K562 (cell line): Measurements from ENCODE around the gene PPM1F. TPM values are rescaled to one million over a fixed set of nuclear protein-coding genes. Genes with fewer than 3 reads are reported as not detected.

ENCODE experiments used
- CBFA2T2 ChIP-seq: fragments of 450-650 bp; conservative IDR thresholded peaks from 2 replicates; pipeline ENCODE4 v1.6.1; 2017; ENCODE audit warnings: mild to moderate bottlenecking
- CUX1 ChIP-seq: fragments of 200-800 bp; sonication (Bioruptor generic); IDR thresholded peaks from 2 replicates; pipeline ENCODE4 v1.6.1; 2016; ENCODE audit warnings: missing genetic modification characterization, missing compliant biosample characterization
- FOSL1 ChIP-seq: fragments of 200-800 bp; sonication (Bioruptor generic); conservative IDR thresholded peaks from 2 replicates; pipeline ENCODE4 v1.6.1; 2016; ENCODE audit warnings: missing genetic modification characterization, missing compliant biosample characterization
- HLTF ChIP-seq: fragments of 450-650 bp; IDR thresholded peaks from 2 replicates; pipeline ENCODE4 v1.6.1; 2016
- HNRNPUL1 ChIP-seq: fragments of 200-400 bp; formaldehyde crosslinking; IDR thresholded peaks from 2 replicates; pipeline ENCODE4 v1.6.1; 2017; ENCODE audit warnings: low read length
- KLF13 ChIP-seq: fragments of 450-650 bp; IDR thresholded peaks from 2 replicates; pipeline ENCODE4 v1.6.1; 2016; ENCODE audit warnings: missing genetic modification characterization, low read depth, mild to moderate bottlenecking, missing compliant biosample characterization, moderate library complexity, borderline replicate concordance
- LEF1 ChIP-seq: fragments of 450-650 bp; IDR thresholded peaks from 2 replicates; pipeline ENCODE4 v1.6.1; 2016; ENCODE audit warnings: mild to moderate bottlenecking
- PRMT5 ChIP-seq: sonication (generic); formaldehyde crosslinking; IDR thresholded peaks from 2 replicates; pipeline ENCODE4 v1.5.0; 2020; ENCODE audit warnings: missing genetic modification reagents
- SRSF9 ChIP-seq: fragments of 200-400 bp; formaldehyde crosslinking; IDR thresholded peaks from 2 replicates; pipeline ENCODE4 v1.6.1; 2017; ENCODE audit warnings: low read depth, low read length, borderline replicate concordance
- TBL1XR1 ChIP-seq, 2 experiments: IDR thresholded peaks; 2 replicates each; pipeline ENCODE4 v1.6.1; 2012; ENCODE audit warnings: improper control_type of control experiment in 2 of 2, low read length in 2 of 2, mild to moderate bottlenecking in 1 of 2
- ZFP36 ChIP-seq: fragments of 150-350 bp; IDR thresholded peaks from 2 replicates; pipeline ENCODE4 v1.6.1; 2018; ENCODE audit warnings: low read length, low read depth; ENCODE audit not compliant: partially characterized antibody
- ZNF445 ChIP-seq: fragments of 250-450 bp; sonication (Bioruptor Pico); IDR thresholded peaks from 2 replicates; pipeline ENCODE4 v1.4.0; 2020; ENCODE audit warnings: low read depth, mild to moderate bottlenecking, moderate library complexity
- ZNF592 ChIP-seq: fragments of 450-650 bp; IDR thresholded peaks from 2 replicates; pipeline ENCODE4 v1.6.1; 2017; ENCODE audit warnings: antibody characterized with exemption, mild to moderate bottlenecking
- polyA plus RNA-seq, 8 experiments: library from polyadenylated mRNA; depleted of rRNA in 4 of 8; stranded (reverse) in 5 of 8; unstranded in 3 of 8; fragments of >200 nt; fragmentation: Nextera tagmentation in 2 of 8; fragmentation: Illumina TruSeq in 1 of 8; extraction: Ambion mirVana in 2 of 8; extraction: Trizol in 1 of 8; gene quantifications; 2 replicates each; pipeline versions ENCODE4 v1.2.1 to v1.2.3, GENCODE V29; 2011 to 2014; ENCODE audit warnings: inconsistent platforms in 1 of 8, missing spikeins in 1 of 8
- total RNA-seq, 7 experiments: library from RNA; depleted of rRNA in 6 of 7; stranded (reverse); fragments of >200 nt in 6 of 7; fragmentation: Illumina TruSeq in 2 of 7; extraction: Trizol in 2 of 7; gene quantifications; 2 replicates each; pipeline versions ENCODE4 v1.2.1 to v1.2.3, GENCODE V29; 2011 to 2021; ENCODE audit warnings: low replicate concordance in 1 of 7
- TF ChIP-seq, protein P1 (sequence below): fragments of 250-450 bp; sonication (Bioruptor Pico); IDR thresholded peaks from 2 replicates; pipeline ENCODE4 v1.4.0; 2020
- TF ChIP-seq, protein P2 (sequence below): fragments of 450-650 bp; IDR thresholded peaks from 2 replicates; pipeline ENCODE4 v1.6.1; 2016; ENCODE audit warnings: borderline replicate concordance

PPM1F gene
- total and polyA plus RNA-seq, 9 of the 15 experiments (the other 6 are each of a cell fraction or from before 2014, with no cell fraction given): 2.1 to 159 (median 64.0) TPM

GRCh38 chr22:21909871-21910270 lies 42.8 kb downstream of the PPM1F start (continued):
- TF ChIP-seq, protein P1, sequence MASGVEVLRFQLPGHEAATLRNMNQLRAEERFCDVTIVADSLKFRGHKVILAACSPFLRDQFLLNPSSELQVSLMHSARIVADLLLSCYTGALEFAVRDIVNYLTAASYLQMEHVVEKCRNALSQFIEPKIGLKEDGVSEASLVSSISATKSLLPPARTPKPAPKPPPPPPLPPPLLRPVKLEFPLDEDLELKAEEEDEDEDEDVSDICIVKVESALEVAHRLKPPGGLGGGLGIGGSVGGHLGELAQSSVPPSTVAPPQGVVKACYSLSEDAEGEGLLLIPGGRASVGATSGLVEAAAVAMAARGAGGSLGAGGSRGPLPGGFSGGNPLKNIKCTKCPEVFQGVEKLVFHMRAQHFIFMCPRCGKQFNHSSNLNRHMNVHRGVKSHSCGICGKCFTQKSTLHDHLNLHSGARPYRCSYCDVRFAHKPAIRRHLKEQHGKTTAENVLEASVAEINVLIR (CRISPR knock-in tag): no peak
- TF ChIP-seq HLTF (no peak), CUX1 (CRISPR knock-in tag) (no peak), SRSF9 (no peak), HNRNPUL1 (0 out of 2 replicates have a peak, but pooled peaks have one; percentile 52), ZNF592 (no peak), ZNF445 (CRISPR knock-in tag) (no peak), CBFA2T2 (no peak), FOSL1 (tag) (no peak), ZFP36 (peak; percentile 2), TBL1XR1 (IDR thresholded peaks at IDR 0.05; ENCODE audit: low read length in 2 of 2) (no peak; a peak in 1 of 4 replicates), LEF1 (no peak), KLF13 (tag) (no peak), PRMT5 (CRISPR knock-in tag) (no peak)
- TF ChIP-seq, protein P2, sequence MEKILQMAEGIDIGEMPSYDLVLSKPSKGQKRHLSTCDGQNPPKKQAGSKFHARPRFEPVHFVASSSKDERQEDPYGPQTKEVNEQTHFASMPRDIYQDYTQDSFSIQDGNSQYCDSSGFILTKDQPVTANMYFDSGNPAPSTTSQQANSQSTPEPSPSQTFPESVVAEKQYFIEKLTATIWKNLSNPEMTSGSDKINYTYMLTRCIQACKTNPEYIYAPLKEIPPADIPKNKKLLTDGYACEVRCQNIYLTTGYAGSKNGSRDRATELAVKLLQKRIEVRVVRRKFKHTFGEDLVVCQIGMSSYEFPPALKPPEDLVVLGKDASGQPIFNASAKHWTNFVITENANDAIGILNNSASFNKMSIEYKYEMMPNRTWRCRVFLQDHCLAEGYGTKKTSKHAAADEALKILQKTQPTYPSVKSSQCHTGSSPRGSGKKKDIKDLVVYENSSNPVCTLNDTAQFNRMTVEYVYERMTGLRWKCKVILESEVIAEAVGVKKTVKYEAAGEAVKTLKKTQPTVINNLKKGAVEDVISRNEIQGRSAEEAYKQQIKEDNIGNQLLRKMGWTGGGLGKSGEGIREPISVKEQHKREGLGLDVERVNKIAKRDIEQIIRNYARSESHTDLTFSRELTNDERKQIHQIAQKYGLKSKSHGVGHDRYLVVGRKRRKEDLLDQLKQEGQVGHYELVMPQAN: no peak
